Subcutaneous abdominal adipose tissue (tissue), 5 donors: ENCODE measurements around the gene TWSG1.

Experiments
- H3K27ac ChIP-seq: one replicate; pipeline ENCODE4 v1.7.0; 2013; ENCODE audit warnings: low read depth, mild to moderate bottlenecking, inconsistent platforms, low read length, moderate library complexity
- H3K27me3 ChIP-seq, 5 donors: one replicate each; pipeline ENCODE4 v1.7.0; 2013; ENCODE audit warnings: low read length in 5 of 5, inconsistent platforms in 1 of 5; ENCODE audit not compliant: control insufficient read depth in 5 of 5, insufficient read depth in 4 of 5
- H3K36me3 ChIP-seq, 5 donors: one replicate each; pipeline ENCODE4 v1.7.0; 2013; ENCODE audit warnings: low read length in 5 of 5; ENCODE audit not compliant: control insufficient read depth in 5 of 5, insufficient read depth in 5 of 5
- H3K4me1 ChIP-seq, 5 donors: one replicate each; pipeline ENCODE4 v1.7.0; 2013; ENCODE audit warnings: low read length in 5 of 5, mild to moderate bottlenecking in 3 of 5, moderate library complexity in 1 of 5; ENCODE audit not compliant: control insufficient read depth in 5 of 5, insufficient read depth in 5 of 5
- H3K4me3 ChIP-seq, 5 donors: one replicate each; pipeline ENCODE4 v1.7.0; 2013; ENCODE audit warnings: low read length in 5 of 5, low read depth in 1 of 5
- H3K9ac ChIP-seq, 5 donors: one replicate each; pipeline ENCODE4 v1.7.0; 2013; ENCODE audit warnings: low read length in 5 of 5, mild to moderate bottlenecking in 4 of 5, moderate library complexity in 3 of 5
- H3K9me3 ChIP-seq, 5 donors: one replicate each; pipeline ENCODE4 v1.7.0; 2013; ENCODE audit warnings: low read length in 5 of 5; ENCODE audit not compliant: control insufficient read depth in 5 of 5
- donor health status: healthy.
- donor health status: healthy.
- donor health status: healthy.
- donor health status: healthy.
- donor health status: healthy.

Gene TWSG1

GRCh38 chr18:9319333-9319732, 15.2 kb upstream of the TWSG1 start:
- Histone ChIP-seq H3K9ac (no peak overlapping the region), H3K9me3 (peaks cover 0 to 5% (median 0%) of the 10 kb centered on the region in 5 donors), H3K4me1 (no peaks in the 10 kb centered on the region), H3K27me3 (no peaks in the 10 kb centered on the region), H3K36me3 (no peaks in the 10 kb centered on the region), H3K27ac (no peak overlapping the region), H3K4me3 (no peak overlapping the region)

DNA sequence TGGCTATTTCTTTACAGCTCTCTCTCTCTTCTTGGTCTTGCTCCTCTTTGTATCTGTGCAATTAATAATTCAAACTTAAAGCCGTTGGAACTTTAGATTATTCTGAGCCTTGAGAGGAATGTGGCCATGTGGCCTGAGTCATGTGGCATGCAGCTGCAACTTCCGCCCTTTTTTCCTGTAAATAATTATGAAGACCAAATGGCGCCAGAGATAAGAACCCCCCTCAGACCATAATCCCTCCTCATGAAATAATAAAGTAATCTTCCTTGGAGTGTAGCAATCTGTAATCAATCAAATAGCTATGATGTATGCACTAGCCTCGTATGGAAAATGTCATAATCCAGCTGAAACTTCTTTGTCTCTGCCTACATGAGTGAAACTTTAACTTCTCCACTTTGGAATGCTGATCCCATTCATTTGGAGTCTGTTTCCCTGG, 13.5 kb upstream of the TWSG1 start:
- peaks cover 0 to 5% (median 0%) of the 10 kb centered on the region in 5 donors for H3K9me3 ChIP-seq
- H3K27me3 ChIP-seq: no peaks in the 10 kb centered on the region
- H3K9ac ChIP-seq: no peak overlapping the region
- H3K4me1 ChIP-seq: no peaks in the 10 kb centered on the region
- no peak overlapping the region for H3K27ac ChIP-seq
- H3K4me3 ChIP-seq: no peak overlapping the region
- no peaks in the 10 kb centered on the region for H3K36me3 ChIP-seq

DNA sequence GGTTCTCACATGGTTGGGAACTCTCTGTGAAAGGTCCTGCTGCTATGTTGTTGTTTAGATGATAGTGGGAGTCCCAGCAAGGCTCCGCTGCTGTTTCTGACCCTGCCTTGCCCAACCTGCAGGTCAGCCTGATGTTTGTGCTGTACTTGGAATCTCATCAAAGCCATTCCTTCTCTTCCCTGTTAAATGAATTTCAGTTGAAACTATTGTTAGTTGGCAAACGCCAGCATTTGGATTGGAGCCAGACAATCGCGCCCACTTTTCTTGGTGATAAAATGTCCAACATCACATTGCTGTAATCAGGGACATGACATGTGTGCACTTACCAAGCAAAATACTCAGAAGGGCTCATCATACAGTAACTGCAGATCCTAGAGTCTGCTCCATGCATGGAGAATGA, 12.8 kb upstream of the TWSG1 start:
- no peaks in the 10 kb centered on the region for H3K27me3 ChIP-seq
- no peak overlapping the region for H3K9ac ChIP-seq
- H3K27ac ChIP-seq: no peak overlapping the region

DNA sequence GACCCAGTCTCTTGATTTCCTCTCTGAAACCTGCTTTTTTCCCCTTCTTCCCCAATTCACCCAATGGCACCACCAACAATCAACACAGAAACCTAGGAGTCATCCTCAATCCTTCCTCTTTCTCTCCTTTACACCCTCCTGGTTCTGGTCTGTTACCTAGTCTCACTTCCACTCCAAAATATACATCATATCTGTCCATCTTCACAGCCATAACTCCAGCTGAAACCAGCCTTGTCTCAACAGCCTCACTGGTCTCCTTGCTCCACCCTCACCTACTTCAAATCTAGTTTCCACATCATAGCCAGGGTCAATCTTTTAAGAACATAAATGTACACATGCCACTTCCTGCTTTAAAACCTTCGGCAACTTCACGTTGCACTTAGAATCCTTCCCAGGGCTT, 11.8 kb upstream of the TWSG1 start:
- H3K4me1 ChIP-seq: no peaks in the 10 kb centered on the region
- H3K9me3 ChIP-seq: peaks cover 0 to 5% (median 0%) of the 10 kb centered on the region in 5 donors
- H3K27me3 ChIP-seq: no peaks in the 10 kb centered on the region
- no peak overlapping the region for H3K4me3 ChIP-seq
- no peak overlapping the region for H3K9ac ChIP-seq
- H3K36me3 ChIP-seq: no peaks in the 10 kb centered on the region
- H3K27ac ChIP-seq: no peak overlapping the region

More for the DNA sequence above, 12.8 kb upstream of the TWSG1 start:
- no peaks in the 10 kb centered on the region for H3K36me3 ChIP-seq
- no peak overlapping the region for H3K4me3 ChIP-seq
- H3K4me1 ChIP-seq: no peaks in the 10 kb centered on the region
- H3K9me3 ChIP-seq: peaks cover 0 to 5% (median 0%) of the 10 kb centered on the region in 5 donors

- H3K9ac ChIP-seq: no peak overlapping the region
- no peaks in the 10 kb centered on the region for H3K27me3 ChIP-seq
- H3K27ac ChIP-seq: no peak overlapping the region
- no peaks in the 10 kb centered on the region for H3K4me1 ChIP-seq
- H3K36me3 ChIP-seq: no peaks in the 10 kb centered on the region
- no peak overlapping the region for H3K4me3 ChIP-seq
- peaks cover 0 to 11% (median 0%) of the 10 kb centered on the region in 5 donors for H3K9me3 ChIP-seq
These were observed 10.7 kb upstream of the TWSG1 start for GRCh38 chr18:9323750-9324445.

DNA sequence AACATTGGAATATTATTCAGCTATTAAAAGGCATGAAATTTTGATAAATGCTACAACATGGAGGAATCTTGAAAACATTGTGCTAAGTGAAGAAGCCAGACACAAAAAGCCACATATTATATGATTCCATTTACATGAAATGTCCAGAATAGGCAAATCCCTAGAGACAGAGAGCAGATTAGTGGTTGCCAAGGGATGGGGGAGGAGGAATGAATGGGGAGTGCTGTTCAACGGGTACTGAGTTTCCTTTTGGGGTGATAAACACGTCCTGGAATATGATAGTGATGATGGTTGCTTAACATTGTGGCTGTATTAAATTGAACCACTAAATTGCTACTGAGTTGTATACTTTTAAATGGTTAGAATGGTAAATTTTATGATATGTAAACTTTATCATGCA, 8.9 kb upstream of the TWSG1 start:
- H3K4me1 ChIP-seq: no peaks in the 10 kb centered on the region
- H3K27me3 ChIP-seq: no peaks in the 10 kb centered on the region
- H3K36me3 ChIP-seq: no peaks in the 10 kb centered on the region
- peaks cover 0 to 7% (median 0%) of the 10 kb centered on the region in 5 donors for H3K9me3 ChIP-seq
- no peak overlapping the region for H3K27ac ChIP-seq
- H3K9ac ChIP-seq: no peak overlapping the region
- no peak overlapping the region for H3K4me3 ChIP-seq

GRCh38 chr18:9328776-9329175, 5.8 kb upstream of the TWSG1 start:
- no peaks in the 10 kb centered on the region for H3K36me3 ChIP-seq
- H3K27me3 ChIP-seq: no peaks in the 10 kb centered on the region
- H3K4me3 ChIP-seq: no peak overlapping the region
- H3K9ac ChIP-seq: no peak overlapping the region
- peaks cover 0 to 7% (median 0%) of the 10 kb centered on the region in 5 donors for H3K9me3 ChIP-seq
- H3K4me1 ChIP-seq: peaks cover 0 to 4% (median 2%) of the 10 kb centered on the region in 5 donors
- no peak overlapping the region for H3K27ac ChIP-seq

GRCh38 chr18:9329471-9329870, 5.1 kb upstream of the TWSG1 start:
- no peaks in the 10 kb centered on the region for H3K36me3 ChIP-seq
- no peak overlapping the region for H3K9ac ChIP-seq
- H3K4me1 ChIP-seq: peaks cover 0 to 9% (median 7%) of the 10 kb centered on the region in 5 donors
- no peak overlapping the region for H3K27ac ChIP-seq
- no peak overlapping the region for H3K4me3 ChIP-seq
- H3K27me3 ChIP-seq: no peaks in the 10 kb centered on the region
- H3K9me3 ChIP-seq: peaks cover 0 to 7% (median 0%) of the 10 kb centered on the region in 5 donors

DNA sequence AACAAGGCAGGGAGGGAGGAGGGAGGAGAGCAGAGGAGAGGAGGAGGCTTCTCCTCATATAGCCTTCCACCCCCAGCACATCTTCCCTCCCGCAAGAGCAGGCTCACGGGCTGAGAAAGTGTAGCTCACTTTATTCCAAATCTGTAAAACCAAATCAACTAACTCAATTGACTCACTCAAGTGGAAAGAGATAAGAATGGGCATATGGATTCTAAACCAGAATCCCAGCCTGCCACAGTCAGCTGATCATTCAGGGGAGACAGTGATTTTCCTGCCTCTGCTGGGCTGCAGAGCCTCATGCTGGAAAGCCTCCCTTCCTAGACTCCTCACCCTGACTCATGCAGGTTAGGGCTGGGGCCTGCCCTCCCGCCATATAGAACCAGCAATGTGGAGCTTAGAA, 4.2 kb upstream of the TWSG1 start:
- H3K4me1 ChIP-seq: peaks cover 2 to 13% (median 11%) of the 10 kb centered on the region in 5 donors
- H3K9ac ChIP-seq: no peak overlapping the region
- no peak overlapping the region for H3K27ac ChIP-seq
- no peak overlapping the region for H3K4me3 ChIP-seq
- H3K27me3 ChIP-seq: no peaks in the 10 kb centered on the region
- no peaks in the 10 kb centered on the region for H3K36me3 ChIP-seq
- peaks cover 0 to 7% (median 0%) of the 10 kb centered on the region in 5 donors for H3K9me3 ChIP-seq

GRCh38 chr18:9333441-9334328, 888 bp upstream of the TWSG1 start:
- H3K4me1 ChIP-seq: peaks cover 2 to 16% (median 15%) of the 10 kb centered on the region in 5 donors
- peak overlapping the region; percentile 23 for H3K27ac ChIP-seq
- H3K9ac ChIP-seq: peak overlapping the region in 4 of 5 donors; percentile 47 to 76 (median 60)
- H3K36me3 ChIP-seq: peaks cover 0 to 7% (median 2%) of the 10 kb centered on the region in 5 donors
- no peaks in the 10 kb centered on the region for H3K27me3 ChIP-seq
- peaks cover 0 to 3% (median 0%) of the 10 kb centered on the region in 5 donors for H3K9me3 ChIP-seq
- H3K4me3 ChIP-seq: peak overlapping the region; percentile 74 to 87 (median 80)
